ENCODE data around the gene TSFM. TPM values are rescaled to one million over a fixed set of nuclear protein-coding genes. Genes with fewer than 3 reads are reported as not detected.

The TSFM gene
- total and polyA plus RNA-seq, 11 donors: 37.6 to 80.8 (median 45.4) TPM

GRCh38 chr12:57837864-57838562 lies 55.4 kb downstream of the TSFM start:
- 4 to 16% (median 5%) methylated on average over 5 of the region's 5 CpGs for whole genome bisulfite sequencing, 4 donors
- H3K4me1 ChIP-seq: peaks cover 69 to 100% (median 100%) of the 10 kb centered on the region in 12 donors
- no peaks in the 10 kb centered on the region for H3K9me3 ChIP-seq
- peak overlapping the region in 10 of 12 donors; percentile 2 to 49 (median 23) for H3K4me3 ChIP-seq
- peak; percentile 30 to 72 (median 70) for ATAC-seq
- H3K36me3 ChIP-seq: peaks cover 0 to 6% (median 0%) of the 10 kb centered on the region in 9 donors
- no peak for TF ChIP-seq CTCF (IDR thresholded peaks at IDR 0.05)
- peak in 1 of 2 donors; percentile 21 for TF ChIP-seq POLR2A (IDR thresholded peaks at IDR 0.05)
- DNase-seq: peak in 4 of 5 donors; percentile 62 to 76 (median 71)
- H3K27ac ChIP-seq: peak overlapping the region in 11 of 12 donors; percentile 51 to 100 (median 79)
- H3K27me3 ChIP-seq: no peaks in the 10 kb centered on the region
- intact Hi-C loops (cut with DNase I): loop anchor here in 1 of 10 donors (5.0 kb wide), 1 partner anchor 59 kb away; no protein-coding TSS in a partner anchor

DNA sequence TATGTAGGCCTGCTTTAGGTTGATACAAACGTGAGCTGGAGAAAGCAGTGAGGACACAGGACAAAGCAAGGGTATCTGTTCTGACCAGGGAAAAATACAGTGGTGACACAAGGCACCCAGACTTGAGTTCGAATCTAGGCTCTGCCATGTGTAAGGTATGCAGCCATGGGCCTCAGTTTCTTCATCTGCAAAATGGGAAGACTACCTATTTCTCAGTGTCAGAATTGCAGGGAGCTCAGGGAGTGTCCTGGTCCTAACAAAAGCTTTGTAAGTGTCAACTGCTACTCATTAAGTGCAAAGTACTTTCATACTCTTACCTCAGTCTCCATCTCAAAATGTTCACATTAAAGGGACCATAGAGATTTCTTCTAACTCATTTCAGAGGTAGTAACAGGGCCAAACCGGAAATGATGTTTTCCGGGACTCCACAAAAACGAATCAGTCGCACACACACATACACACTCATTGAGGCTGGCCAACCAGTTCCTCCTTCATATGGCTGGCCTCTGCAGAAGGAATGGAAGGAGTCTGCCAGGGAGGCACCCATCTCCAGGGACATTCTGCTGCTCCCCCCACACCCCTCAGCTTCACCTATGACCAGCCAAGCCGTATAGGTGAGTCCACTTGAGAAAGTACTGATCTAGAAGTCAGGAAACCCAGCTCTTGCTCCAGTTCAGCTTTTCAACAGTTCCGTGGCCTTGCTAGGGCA lies 56.2 kb downstream of the TSFM start:
- Histone ChIP-seq H3K4me3 (peak overlapping the region in 5 of 12 donors; percentile 11 to 49 (median 35)), H3K36me3 (peaks cover 0 to 6% (median 0%) of the 10 kb centered on the region in 9 donors), H3K9me3 (no peaks in the 10 kb centered on the region), H3K27me3 (no peaks in the 10 kb centered on the region), H3K4me1 (peaks cover 72 to 100% (median 100%) of the 10 kb centered on the region in 12 donors), H3K27ac (peak overlapping the region in 11 of 12 donors; percentile 51 to 100 (median 79))
- TF ChIP-seq CTCF (IDR thresholded peaks at IDR 0.05): no peak
- TF ChIP-seq POLR2A (IDR thresholded peaks at IDR 0.05): no peak
- intact Hi-C loops (cut with DNase I): loop anchor here in 1 of 10 donors (5.0 kb wide), 1 partner anchor 59 kb away; no protein-coding TSS in a partner anchor
- peak in 2 of 4 donors; percentile 2 to 23 for ATAC-seq
- no peak for DNase-seq
- WGBS, 4 donors: 19 to 36% (median 32%) methylated on average over 8 of the region's 8 CpGs

DNA sequence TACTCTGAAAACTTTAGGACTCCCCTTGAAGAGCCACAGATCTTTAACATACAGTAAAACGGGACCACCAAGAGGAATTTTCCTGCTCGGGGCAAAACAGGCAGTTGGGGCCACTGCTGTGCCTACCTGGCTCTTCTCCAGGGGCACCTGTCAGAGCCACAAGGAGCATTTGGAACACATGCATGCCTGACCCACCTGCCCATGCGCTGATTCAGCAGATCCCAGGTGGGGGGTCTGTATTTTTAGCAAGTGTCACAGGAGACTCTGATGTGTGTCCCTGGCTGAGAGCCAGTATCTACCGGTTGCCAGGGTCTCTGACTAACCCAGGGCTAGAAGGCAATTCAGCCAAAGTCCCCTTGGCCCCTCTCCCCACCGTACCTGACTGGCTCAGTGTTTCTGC lies 57.4 kb downstream of the TSFM start:
- Histone ChIP-seq H3K27ac (peak overlapping the region in 11 of 12 donors; percentile 51 to 100 (median 79)), H3K9me3 (no peaks in the 10 kb centered on the region), H3K36me3 (peaks cover 0 to 6% (median 0%) of the 10 kb centered on the region in 9 donors), H3K4me1 (peaks cover 61 to 97% (median 95%) of the 10 kb centered on the region in 12 donors), H3K27me3 (no peaks in the 10 kb centered on the region), H3K4me3 (peak overlapping the region in 9 of 12 donors; percentile 3 to 96 (median 8))
- DNase-seq (no peak), ATAC-seq (no peak)
- no peak for TF ChIP-seq POLR2A (IDR thresholded peaks at IDR 0.05)
- TF ChIP-seq CTCF (IDR thresholded peaks at IDR 0.05): no peak
- intact Hi-C loops (cut with DNase I): loop anchor here in 1 of 10 donors (5.0 kb wide), 1 partner anchor 57 kb away; no protein-coding TSS in a partner anchor
- 17 to 33% (median 27%) methylated on average over 5 of the region's 5 CpGs for WGBS, 4 donors
